HG02970 (cell line): ENCODE results near the gene PTPRN2.
"Not testable (repeated sequence)": the region's sequence is repeated elsewhere in the genome, so short reads cannot be mapped to it uniquely, and the experiment has no call there.

Experiments used
- ATAC-seq: cut with Tn5 transposase; IDR thresholded peaks from one replicate; pipeline ENCODE4 v1.9.1; 2021; ENCODE audit warnings: mild to moderate bottlenecking, moderate library complexity, moderate number of reproducible peaks; ENCODE audit not compliant: unreplicated experiment, low FRiP score

PTPRN2 gene

DNA sequence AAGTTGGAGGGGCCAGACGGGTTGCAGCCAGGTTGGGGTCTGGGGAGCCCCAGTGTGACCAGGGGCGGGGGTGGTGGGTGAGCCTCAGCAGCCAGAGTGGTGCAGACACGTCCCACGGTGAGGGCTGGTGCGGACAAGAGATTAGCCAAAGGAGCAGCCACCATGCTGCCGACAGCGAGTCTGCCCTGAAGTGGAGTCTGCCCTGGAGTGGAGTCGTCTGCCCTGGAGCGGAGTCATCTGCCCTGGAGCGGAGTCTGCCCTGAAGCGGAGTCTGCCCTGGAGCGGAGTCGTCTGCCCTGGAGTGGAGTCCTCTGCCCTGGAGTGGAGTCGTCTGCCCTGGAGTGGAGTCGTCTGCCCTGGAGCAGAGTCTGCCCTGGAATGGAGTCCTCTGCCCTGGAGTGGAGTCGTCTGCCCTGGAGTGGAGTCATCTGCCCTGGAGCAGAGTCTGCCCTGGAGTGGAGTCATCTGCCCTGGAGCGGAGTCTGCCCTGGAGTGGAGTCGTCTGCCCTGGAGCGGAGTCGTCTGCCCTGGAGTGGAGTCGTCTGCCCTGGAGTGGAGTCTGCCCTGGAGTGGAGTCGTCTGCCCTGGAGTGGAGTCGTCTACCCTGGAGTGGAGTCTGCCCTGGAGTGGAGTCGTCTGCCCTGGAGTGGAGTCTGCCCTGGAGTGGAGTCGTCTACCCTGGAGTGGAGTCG, 64.3 kb downstream of the PTPRN2 start:
- not testable (repeated sequence) for ATAC-seq

DNA sequence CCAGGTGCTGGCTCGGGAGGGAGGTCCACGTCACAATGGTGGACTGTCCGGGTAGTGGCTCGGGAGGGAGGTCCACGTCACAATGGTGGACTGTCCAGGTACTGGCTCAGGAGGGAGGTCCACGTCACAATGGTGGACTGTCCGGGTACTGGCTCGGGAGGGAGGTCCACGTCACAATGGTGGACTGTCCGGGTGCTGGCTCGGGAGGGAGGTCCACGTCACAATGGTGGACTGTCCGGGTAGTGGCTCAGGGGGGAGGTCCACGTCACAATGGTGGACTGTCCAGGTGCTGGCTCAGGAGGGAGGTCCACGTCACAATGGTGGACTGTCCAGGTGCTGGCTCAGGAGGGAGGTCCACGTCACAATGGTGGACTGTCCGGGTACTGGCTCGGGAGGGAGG, 65.8 kb downstream of the PTPRN2 start:
- not testable (repeated sequence) for ATAC-seq

DNA sequence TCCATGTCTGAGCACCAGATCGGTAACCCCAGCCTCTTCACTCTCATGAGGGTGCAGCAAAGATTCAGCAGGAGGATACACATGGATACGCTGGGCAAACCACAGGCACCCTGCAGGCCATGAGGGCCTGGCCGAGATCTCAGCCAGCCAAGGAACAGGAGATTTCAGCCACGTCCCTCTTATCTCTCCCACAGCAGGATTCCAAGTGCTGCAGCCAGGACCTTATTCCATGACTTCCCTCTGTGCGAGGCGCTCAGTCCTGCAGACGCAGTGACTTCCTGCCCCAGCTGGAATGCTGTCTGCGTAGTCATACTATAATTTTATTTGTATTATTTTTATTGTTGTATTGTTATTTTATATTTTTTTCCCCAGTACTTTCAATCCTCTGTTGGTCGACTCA, 66.8 kb downstream of the PTPRN2 start:
- ATAC-seq: no peak

DNA sequence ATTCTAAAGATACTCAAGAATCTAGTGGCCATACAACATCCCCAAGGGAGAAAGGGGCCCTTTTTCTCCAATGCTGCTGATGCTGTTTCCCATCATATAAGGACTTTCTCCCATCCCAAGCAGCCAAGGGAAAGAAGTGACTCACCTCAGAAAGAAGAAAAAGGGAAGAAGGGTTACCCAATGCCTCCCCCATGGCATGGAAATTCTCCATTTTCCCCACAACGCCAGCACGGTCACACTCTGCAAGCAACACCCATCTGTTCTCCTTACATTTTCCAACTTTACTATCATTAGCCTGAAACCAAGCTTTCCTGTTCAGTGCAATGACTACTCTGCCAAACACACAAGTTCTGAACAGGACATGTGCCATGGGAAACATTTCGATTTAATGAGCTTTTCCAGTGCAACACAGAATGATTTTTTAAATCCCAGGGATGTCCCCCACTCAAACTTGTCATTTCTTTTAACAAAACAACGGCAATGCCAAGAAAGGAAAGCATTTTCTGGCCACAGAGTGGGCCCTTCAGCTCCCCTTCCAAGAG, 67.9 kb downstream of the PTPRN2 start:
- no peak for ATAC-seq

DNA sequence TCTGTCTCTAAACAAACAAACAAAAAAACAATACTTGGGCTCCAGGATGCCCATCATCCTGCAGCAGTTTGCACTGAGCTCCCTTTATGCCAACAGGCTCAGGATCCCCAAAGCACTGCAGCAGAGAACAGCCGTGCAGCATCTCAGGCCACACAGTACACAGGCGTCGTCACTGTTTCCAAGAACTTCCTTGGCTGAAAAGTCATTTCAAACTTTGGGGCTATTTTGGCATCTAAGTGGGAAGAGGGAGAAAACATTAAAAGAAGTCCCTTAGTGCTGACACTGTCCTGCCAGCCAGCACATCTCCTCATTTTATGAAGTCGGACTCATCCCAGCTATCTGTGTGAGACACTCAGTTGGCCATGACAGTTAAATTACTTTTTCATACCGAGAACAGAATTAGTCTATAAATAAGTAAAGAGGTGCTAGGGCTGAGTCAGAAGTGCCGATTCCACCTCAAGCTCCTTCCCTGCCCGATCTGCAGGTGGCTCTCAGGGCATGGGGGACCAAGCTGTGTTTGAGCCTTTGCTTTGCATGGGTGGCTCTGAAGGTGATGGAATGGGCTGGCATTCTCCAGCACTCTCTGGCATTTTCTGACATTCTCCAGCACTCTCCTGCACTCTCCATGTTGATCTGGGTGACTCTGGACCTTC, 68.5 kb downstream of the PTPRN2 start:
- ATAC-seq: no peak

DNA sequence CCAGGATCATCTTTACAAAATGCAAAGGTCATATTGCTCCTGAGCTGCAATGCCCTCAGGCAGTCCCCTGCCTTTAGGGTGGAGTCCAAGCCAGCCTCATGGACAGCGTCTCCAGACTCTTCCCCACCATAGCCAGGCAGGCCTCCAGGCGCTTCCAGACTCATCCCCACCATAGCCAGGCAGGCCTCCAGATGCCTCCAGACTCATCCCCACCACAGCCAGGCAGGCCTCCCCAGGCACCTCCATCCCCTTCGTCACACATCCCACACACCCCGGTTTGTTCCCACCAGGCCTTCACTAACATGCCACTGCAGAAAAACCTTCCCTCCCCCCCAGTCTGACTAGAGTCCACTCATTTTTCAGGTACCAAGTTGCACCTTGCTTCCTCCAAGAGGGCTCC, 70.1 kb downstream of the PTPRN2 start:
- ATAC-seq: no peak

DNA sequence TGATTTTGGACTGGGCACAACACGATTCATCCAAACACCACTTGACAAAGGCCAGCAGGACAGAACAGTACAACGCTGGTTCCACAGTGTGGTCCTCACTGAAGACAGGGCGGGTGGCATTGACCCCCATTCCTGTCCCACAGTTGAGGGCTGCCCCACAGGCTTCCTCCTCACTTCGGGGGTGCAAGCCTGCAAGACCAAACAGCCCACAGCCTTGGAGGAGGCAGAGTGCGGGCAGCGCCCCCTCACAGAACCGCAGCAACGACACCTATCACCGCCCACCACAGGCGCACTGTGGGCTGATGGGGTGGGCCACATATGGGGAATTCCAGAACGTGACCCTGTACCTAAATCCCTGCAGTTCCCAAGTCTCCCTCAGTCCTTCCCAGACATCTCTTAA, 70.6 kb downstream of the PTPRN2 start:
- ATAC-seq: no peak

DNA sequence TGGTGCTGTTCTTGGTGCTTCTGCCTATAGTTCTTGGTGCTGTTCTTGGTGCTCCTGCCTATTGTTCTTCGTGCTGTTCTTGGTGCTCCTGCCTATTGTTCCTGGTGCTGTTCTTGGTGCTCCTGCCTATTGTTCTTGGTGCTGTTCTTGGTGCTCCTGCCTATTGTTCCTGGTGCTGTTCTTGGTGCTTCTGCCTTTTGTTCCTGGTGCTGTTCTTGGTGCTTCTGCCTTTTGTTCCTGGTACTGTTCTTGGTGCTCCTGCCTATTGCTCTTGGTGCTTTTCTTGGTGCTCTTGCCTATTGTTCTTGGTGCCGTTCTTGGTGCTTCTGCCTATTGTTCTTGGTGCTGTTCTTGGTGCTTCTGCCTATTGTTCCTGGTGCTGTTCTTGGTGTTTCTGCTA, 71.1 kb downstream of the PTPRN2 start:
- no peak for ATAC-seq

DNA sequence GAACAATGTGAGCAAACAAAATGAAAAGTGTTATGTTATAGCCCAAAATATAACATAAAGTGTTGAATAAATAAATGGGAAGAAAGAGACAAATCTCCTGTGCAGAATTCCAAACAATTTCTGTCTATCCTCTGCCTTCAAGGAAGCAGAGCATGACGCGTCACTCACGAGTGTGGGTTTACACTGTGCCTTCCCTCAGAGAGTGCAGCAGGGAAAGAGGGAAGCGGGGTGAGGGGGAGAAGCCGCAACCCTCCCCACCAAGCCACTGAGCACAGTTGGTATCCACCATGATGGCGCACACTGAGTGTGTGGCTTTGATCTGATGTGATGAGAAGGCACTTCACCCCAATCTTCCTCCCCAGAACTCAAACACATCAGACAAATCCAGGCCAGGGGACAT, 74.8 kb downstream of the PTPRN2 start:
- ATAC-seq: no peak

DNA sequence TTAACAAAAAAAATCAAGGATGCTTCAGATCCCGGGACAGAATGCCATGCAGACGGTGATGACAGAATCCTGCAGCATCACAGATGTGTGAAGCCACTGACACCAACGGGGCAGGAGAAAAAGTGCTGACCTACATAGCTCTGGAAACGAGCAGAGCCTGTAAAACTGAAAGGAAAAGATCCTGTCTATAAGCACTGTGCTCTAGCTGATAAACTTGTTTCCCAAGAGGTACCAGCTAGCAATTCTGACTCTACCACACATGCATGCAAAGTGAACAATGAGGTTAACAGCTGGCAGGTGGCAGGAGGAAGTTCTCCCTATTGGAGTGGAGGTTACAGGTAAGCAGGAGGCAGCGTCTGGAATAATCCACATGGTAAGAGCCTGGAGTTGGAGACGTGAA, 75.6 kb downstream of the PTPRN2 start:
- no peak for ATAC-seq

DNA sequence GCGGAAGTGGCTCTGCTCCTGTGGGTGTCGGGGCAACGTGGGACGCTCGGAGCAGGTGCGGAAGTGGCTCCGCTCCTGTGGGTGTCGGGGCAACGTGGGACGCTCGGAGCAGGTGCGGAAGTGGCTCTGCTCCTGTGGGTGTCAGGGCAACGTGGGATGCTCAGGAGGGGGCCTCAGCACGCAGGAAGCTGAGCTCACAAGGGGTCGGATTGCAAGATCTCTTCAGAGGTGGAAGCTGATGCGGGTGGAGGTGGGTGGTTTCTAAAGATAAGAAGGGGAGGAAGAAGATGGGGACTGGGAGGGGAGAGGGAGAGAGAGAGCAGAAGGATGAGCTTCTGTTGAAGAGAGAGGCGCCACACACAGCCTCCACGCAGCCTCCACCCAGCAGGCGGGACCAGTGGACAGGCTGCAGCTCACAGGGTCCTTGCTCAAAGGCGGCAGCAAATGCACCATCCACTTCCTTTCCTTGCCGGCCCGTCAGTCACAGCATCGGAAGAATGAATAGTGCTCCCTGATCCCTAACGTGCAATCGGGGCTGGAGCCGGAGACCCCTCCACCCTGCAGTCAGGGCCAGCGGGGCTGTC, 78.7 kb downstream of the PTPRN2 start:
- no peak for ATAC-seq

DNA sequence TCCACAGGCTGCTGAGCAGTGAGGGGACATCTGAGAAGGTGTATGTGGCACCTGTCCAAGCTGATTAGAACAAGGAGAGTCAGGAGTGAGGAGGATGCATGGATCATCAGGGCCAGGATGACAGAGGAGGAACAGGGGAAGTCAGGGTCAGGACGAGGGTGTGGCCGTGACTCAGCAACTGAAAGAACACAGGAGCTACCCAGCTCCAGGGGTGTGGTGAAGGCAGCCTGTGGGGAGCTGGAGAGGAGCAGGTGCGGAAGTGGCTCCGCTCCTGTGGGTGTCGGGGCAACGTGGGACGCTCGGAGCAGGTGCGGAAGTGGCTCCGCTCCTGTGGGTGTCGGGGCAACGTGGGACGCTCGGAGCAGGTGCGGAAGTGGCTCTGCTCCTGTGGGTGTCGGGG, 79.3 kb downstream of the PTPRN2 start:
- not testable (repeated sequence) for ATAC-seq

DNA sequence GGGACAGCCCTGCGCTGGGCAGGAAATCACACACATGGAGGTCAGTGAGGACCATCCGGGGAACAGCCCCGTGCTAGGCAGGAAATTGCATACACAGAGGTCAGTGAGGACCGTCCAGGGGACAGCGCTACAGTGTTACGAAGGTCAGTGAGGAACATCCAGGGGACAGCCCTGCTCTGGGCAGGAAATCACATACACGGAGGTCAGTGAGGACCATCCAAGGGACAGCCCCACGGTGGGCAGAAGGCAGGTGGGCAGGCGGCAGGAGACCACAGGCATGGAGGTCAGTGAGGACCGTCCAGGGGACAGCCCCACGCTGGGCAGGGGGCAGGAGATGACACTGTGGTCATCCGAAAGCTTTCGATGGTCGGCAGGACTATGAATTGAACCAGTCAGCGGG, 79.7 kb downstream of the PTPRN2 start:
- ATAC-seq: no peak

DNA sequence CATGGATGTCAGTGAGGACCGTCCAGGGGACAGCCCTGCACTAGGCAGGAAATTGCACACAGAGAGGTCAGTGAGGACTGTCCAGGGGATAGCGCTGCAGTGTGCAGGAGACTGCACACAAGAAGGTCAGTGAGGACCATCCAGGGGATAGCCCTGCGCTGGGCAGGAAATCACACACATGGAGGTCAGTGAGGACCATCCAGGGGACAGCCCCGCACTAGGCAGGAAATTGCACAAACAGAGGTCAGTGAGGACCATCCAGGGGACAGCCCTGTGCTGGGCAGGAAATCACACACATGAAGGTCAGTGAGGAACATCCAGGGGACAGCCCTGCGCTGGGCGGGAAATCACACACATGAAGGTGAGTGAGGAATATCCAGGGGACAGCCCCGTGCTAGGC, 80.4 kb downstream of the PTPRN2 start:
- not testable (repeated sequence) for ATAC-seq

DNA sequence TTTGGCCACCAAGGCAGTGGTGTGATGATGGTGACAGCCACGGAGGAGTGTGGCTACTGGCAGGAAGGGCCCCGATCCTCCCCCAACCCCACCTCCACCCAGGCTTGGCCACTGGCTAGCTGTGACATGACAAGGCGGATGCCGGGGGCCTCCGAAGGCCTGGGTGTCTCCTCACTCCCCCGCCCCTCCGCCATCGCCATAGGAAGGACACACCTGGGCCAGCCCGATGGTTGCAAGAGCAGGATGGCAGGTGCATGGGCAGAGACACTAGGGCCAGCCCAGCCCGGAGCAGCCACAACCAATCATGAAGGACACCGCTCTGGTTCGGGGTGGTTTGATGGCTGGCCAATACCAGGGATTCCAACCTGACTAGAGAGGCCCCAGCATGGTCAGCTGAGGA, 81.0 kb downstream of the PTPRN2 start:
- no peak for ATAC-seq

DNA sequence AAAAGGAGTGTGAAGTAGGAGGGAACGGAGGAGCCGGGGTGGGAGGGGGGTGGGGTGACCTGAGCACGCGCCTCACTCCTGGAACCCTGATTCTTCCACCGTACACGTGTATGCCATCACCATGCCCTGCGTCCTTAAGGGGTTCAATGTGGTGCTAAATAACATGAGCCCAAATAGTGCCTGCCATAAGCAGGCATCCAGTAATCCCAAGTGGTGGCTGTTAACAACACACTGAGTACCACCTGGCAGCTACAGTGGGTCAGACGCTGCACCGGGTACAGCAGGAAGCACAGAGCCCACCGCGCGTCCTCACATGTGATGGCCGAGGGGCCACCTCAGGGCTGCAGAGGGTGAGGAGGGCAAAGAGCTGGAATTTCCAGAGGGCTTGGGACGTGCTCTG, 81.9 kb downstream of the PTPRN2 start:
- ATAC-seq: no peak

DNA sequence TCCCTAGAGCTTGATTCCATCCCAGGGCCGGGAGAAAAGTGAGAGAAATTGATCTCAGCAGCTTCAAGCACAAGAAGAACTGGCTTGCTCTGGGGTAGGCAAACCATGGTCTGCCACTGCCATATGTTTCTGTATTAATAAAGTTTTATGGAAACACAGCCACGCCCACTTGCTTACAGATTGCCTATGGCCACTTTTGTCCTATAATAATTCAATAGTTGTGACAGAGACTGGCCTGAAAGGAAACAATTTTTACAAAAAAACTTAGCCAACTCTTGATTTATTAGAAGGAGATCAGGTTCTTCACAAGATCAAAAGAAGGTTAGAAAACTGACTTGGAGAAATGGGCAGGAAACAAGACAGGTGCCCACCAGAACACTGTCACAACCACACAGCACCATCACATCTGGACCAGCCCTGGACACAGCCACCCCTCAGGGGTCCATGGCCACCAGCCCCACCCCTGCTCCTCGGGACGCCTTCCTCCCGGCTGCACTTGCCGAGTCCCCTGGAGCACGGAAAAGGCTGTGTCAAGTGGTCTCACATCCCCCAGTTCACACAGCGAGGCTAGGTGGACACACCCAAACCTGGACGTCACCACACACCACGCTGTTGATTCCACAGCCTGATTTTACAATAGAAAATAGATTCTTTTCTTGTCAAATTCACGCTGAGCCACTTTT, 85.4 kb downstream of the PTPRN2 start:
- no peak for ATAC-seq

DNA sequence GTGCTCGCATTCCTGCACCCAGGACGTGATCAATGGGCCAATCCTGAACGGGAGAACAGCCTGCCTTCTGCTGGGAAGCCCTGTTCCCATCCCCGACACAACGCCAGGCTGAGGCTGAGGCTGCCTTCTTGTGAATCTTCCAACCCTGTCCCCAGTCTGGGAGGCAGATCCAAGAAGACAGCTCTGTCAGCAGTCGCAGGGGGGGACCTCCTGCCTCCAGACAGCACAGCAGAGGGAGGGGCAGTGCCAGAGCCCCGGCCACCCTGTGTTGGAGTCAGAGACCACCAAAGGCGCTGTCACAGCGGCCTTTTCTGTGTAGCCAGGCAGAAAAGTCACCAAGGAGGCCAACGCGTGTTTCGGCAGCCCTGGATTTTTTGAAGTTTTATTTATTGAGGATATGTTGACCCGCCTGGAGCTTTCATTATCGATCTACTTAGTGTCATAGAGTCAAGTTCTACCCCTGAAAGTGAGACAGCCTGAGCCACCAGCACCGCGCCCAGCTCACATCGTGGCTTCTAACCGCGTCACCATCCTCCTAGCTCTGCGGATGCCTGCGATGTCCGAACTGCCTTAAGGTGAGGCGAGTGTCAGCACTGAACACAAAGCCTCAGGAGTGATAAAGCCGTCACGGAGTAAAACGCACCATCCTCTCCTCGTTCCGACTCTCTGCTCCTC, 86.1 kb downstream of the PTPRN2 start:
- no peak for ATAC-seq

DNA sequence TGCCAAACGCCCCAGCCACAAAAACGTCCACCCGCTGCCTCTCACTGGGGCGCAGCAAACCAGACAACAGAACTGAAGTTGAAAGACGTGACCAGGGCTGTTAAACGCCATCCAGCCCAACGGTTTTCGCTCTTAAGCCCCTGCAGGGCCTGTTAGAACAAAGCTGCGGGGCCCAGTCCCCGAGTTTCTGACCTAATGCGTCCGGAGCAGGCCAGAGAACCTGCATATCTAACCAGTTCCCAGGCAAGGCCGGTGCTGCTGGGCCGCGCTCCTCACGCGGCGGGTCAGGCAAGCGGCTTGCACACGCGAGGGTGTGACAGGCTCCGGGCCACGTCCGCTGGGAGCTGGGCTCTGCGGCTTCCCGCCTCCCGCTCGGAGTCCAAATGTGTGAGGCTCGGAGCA, 87.0 kb downstream of the PTPRN2 start:
- ATAC-seq: no peak

DNA sequence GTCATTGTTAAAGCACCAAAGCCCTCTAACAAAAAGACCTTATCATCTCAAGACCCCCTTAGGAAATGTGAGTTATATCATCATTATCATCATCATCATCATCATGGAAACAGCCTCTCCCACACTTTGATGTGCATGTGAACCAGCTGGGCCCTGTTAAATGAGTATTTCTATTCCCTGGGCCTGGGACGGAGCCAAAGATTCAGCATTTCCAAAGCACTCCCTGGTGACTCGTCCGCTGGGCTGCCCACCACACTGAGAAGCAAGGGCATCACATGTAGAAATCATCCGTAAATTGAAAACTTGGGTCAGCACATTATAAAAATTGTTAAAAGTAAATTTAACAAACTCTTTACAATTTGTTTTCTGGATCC, 88.6 kb downstream of the PTPRN2 start:
- no peak for ATAC-seq
